ENCODE data around the gene UCN3. TPM values are rescaled to one million over a fixed set of nuclear protein-coding genes. Genes with fewer than 3 reads are reported as not detected.

Gene UCN3
- total RNA-seq, 2 experiments from 2014 or later = not detected

DNA sequence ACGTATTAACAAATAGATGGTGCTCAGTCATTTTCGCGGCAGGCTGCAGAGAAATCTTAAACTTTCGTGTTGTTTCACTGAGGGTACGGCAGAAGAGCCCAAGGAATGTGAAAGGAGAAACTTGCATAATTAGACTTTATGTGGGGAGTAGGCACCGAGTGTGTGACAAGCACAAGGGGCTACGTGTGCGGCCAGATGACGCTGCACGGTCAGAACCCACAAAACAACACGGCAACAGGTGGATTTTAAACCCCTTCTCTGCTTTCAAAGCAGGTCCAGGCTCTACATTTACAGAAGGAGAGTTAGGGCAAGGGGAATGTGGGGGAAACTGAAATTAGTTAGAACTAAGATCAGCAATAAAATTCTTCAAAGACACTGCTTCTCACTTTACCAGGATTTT lies 392 bp upstream of the UCN3 start:
- no peaks in the 10 kb centered on the region for H3K36me3 ChIP-seq (ENCODE audit: insufficient read depth, low read length)
- H3K27ac Mint-ChIP-seq = no peak overlapping the region
- intact Hi-C loops (cut with DNase I, micrococcal nuclease) = no loop called here
- no peaks in the 10 kb centered on the region for H3K9me3 Mint-ChIP-seq
- ATAC-seq (ENCODE audit: poor library complexity) (no peak), DNase-seq (no peak)
- POLR2A ChIA-PET = no interaction called here
- H3K27me3 ChIP-seq (ENCODE audit: control insufficient read depth in 1 of 2, insufficient read depth in 2 of 2, low read length in 2 of 2) = no peaks in the 10 kb centered on the region
- no peaks in the 10 kb centered on the region for H3K36me3 Mint-ChIP-seq (ENCODE audit: low read depth)
- no peak overlapping the region for H3K27ac ChIP-seq (ENCODE audit: low read depth in 1 of 2, low read length in 2 of 2)
- peaks cover 2% of the 10 kb centered on the region for H3K4me1 Mint-ChIP-seq (ENCODE audit: low read depth)
- H3K27me3 Mint-ChIP-seq = peaks cover 5% of the 10 kb centered on the region
- H3K9me3 ChIP-seq (ENCODE audit: control insufficient read depth in 1 of 2, insufficient read depth in 1 of 2, low read length in 2 of 2) = no peaks in the 10 kb centered on the region
- H3K4me1 ChIP-seq (ENCODE audit: insufficient read depth, low read length) = no peaks in the 10 kb centered on the region
- CTCF ChIA-PET = no interaction called here
- TF ChIP-seq, protein P1, sequence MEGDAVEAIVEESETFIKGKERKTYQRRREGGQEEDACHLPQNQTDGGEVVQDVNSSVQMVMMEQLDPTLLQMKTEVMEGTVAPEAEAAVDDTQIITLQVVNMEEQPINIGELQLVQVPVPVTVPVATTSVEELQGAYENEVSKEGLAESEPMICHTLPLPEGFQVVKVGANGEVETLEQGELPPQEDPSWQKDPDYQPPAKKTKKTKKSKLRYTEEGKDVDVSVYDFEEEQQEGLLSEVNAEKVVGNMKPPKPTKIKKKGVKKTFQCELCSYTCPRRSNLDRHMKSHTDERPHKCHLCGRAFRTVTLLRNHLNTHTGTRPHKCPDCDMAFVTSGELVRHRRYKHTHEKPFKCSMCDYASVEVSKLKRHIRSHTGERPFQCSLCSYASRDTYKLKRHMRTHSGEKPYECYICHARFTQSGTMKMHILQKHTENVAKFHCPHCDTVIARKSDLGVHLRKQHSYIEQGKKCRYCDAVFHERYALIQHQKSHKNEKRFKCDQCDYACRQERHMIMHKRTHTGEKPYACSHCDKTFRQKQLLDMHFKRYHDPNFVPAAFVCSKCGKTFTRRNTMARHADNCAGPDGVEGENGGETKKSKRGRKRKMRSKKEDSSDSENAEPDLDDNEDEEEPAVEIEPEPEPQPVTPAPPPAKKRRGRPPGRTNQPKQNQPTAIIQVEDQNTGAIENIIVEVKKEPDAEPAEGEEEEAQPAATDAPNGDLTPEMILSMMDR (IDR thresholded peaks at IDR 0.05) = no peak
- no peak overlapping the region for H3K4me3 ChIP-seq (ENCODE audit: low read length)
- no peak overlapping the region for H3K4me3 Mint-ChIP-seq

DNA sequence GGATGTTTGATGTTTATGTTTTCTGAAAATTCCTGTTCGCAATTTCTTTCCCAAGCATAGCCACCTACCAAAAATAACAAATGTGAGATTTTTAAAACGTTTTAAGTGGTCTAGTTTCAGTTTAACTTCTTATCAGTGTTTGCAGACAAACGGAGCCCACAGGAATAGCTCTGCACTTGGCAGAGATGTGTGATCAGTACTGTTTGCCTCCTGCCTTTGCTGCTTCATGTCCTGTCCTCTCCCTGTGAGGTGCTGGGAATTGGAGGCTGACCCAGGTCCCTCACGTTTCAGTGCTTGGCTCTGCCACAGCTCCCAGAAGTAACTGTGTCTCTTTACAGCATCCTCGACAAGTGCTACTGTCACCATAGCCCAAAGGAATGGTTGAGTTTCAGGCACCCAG lies 1.2 kb downstream of the UCN3 start:
- H3K4me1 ChIP-seq (ENCODE audit: insufficient read depth, low read length) = no peaks in the 10 kb centered on the region
- H3K27me3 Mint-ChIP-seq = peaks cover 5% of the 10 kb centered on the region
- no peaks in the 10 kb centered on the region for H3K9me3 Mint-ChIP-seq
- ATAC-seq (ENCODE audit: poor library complexity) = no peak
- TF ChIP-seq, protein P1 (IDR thresholded peaks at IDR 0.05) = no peak
- intact Hi-C loops (cut with DNase I, micrococcal nuclease) = no loop called here
- ChIA-PET CTCF (no interaction called here), POLR2A (no interaction called here)
- DNase-seq = no peak
- H3K36me3 Mint-ChIP-seq (ENCODE audit: low read depth) = no peaks in the 10 kb centered on the region
- no peak overlapping the region for H3K27ac ChIP-seq (ENCODE audit: low read depth in 1 of 2, low read length in 2 of 2)
- no peaks in the 10 kb centered on the region for H3K9me3 ChIP-seq (ENCODE audit: control insufficient read depth in 1 of 2, insufficient read depth in 1 of 2, low read length in 2 of 2)
- no peak overlapping the region for H3K27ac Mint-ChIP-seq
- H3K4me1 Mint-ChIP-seq (ENCODE audit: low read depth) = peaks cover 5% of the 10 kb centered on the region
- H3K4me3 Mint-ChIP-seq = no peak overlapping the region
- no peaks in the 10 kb centered on the region for H3K27me3 ChIP-seq (ENCODE audit: control insufficient read depth in 1 of 2, insufficient read depth in 2 of 2, low read length in 2 of 2)
- H3K36me3 ChIP-seq (ENCODE audit: insufficient read depth, low read length) = no peaks in the 10 kb centered on the region
- no peak overlapping the region for H3K4me3 ChIP-seq (ENCODE audit: low read length)

DNA sequence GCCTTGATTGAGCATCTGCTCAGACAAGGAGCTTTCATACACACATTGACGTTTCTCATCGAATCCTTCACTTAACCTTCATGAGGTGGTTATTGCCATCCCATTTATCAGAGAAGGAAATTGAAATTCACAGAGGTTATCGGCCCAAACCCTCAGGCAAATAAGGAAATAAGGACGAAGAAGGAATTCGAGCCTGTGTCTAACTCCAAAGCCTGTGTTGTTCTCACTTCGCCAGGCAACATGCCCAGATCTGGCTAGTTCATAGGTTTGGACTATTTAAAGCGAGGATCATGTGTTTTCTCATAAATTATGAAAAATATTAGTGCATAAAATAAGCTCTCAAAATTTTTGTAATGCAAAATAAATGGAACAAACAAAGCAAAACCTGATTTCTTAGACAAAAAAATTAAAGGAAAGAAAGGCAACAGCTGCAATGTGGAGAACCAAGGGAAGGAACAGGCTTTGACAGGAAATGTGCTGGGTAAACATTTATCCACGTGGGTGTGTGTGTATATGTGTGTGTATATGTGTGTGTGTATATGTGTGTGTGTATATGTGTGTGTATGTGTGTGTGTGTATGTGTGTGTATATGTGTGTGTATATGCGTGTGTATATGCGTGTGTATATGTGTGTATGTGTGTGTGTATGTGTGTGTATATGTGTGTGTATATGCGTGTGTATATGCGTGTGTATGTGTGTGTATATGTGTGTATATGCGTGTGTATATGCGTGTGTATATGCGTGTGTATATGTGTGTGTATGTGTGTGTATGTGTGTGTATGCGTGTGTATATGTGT lies 4.8 kb downstream of the UCN3 start:
- H3K27ac Mint-ChIP-seq = no peak overlapping the region
- POLR2A ChIA-PET = interaction anchor here (0.6 kb wide), 1 partner anchor 79 kb away, joined by 3 read pairs; no protein-coding TSS in a partner anchor
- ATAC-seq (ENCODE audit: poor library complexity) (no peak), DNase-seq (no peak)
- H3K9me3 ChIP-seq (ENCODE audit: control insufficient read depth in 1 of 2, insufficient read depth in 1 of 2, low read length in 2 of 2) = no peaks in the 10 kb centered on the region
- H3K4me3 ChIP-seq (ENCODE audit: low read length) = no peak overlapping the region
- no peaks in the 10 kb centered on the region for H3K36me3 ChIP-seq (ENCODE audit: insufficient read depth, low read length)
- intact Hi-C loops (cut with DNase I, micrococcal nuclease) = no loop called here
- no peaks in the 10 kb centered on the region for H3K27me3 Mint-ChIP-seq
- CTCF ChIA-PET = interaction anchor here (0.7 kb wide), 1 partner anchor 14 kb away, joined by 3 read pairs; no protein-coding TSS in a partner anchor
- H3K9me3 Mint-ChIP-seq = no peaks in the 10 kb centered on the region
- no peak overlapping the region for H3K27ac ChIP-seq (ENCODE audit: low read depth in 1 of 2, low read length in 2 of 2)
- H3K4me3 Mint-ChIP-seq = no peak overlapping the region
- no peaks in the 10 kb centered on the region for H3K4me1 ChIP-seq (ENCODE audit: insufficient read depth, low read length)
- H3K4me1 Mint-ChIP-seq (ENCODE audit: low read depth) = peaks cover 5% of the 10 kb centered on the region
- H3K36me3 Mint-ChIP-seq (ENCODE audit: low read depth) = no peaks in the 10 kb centered on the region
- TF ChIP-seq, protein P1 (IDR thresholded peaks at IDR 0.05) = no peak
- H3K27me3 ChIP-seq (ENCODE audit: control insufficient read depth in 1 of 2, insufficient read depth in 2 of 2, low read length in 2 of 2) = no peaks in the 10 kb centered on the region
